ENCODE measurements around the gene SSR1.
"Not testable (repeated sequence)": the region's sequence is repeated elsewhere in the genome, so short reads cannot be mapped to it uniquely, and the experiment has no call there.

SSR1 gene

DNA sequence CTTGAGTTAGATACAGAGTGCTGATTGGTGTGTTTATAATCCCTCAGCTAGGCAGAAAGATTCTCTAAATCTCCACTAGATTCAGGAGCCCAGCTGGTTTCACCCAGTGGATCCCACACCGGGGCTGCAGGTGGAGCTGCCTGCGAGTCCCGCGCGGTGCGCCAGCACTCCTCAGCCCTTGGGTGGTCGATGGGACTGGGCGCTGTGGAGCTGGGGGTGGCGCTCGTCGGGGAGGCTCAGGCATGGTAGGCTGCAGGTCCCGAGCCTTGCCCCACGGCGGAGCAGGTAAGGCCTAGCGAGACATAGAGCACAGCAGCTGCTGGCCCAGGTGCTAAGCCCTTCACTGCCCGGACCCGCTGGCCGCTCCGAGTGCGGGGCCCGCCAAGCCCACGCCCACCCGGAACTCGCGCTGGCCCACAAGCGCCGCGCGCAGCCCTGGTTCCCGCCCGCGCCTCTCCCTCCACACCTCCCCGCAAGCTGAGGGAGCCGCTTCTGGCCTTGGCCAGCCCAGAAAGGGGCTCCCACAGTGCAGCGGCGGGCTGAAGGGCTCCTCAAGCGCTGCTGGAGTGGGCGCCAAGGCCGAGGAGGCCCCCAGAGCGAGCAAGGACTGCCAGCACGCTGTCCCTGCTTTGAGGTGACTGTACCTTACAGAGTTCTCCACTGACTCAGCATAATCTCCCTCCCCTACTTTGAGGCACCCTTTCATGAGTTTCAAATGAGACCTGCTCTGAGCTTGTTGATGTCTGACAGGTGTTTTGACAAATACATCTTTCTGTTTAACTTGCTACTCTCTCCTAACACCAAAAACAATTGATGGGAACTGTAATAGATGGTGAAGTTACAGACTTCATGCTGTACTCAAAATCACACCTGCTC, 3.9 kb upstream of the SSR1 start:
- no peak for DNase-seq

DNA sequence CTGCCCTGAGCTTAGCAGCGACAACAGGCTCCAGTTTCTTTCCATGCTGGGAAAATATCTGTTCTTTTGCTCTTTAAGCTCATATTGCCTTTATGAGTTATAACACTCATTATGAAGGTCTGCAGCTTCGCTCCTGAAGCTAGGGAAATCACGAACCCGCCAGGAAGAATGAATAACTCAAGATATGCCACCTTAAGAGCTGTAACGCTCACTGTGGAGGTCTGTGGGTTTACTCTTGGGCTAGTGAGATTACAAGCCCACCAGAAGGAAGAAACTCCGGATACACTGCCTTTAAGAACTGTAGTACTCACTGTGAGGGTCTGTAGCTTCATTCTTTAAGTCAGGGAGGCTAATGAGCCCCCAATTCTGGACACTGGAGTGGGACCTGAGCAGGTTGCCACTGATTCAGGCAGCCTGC, 3.0 kb upstream of the SSR1 start:
- DNase-seq: no peak

DNA sequence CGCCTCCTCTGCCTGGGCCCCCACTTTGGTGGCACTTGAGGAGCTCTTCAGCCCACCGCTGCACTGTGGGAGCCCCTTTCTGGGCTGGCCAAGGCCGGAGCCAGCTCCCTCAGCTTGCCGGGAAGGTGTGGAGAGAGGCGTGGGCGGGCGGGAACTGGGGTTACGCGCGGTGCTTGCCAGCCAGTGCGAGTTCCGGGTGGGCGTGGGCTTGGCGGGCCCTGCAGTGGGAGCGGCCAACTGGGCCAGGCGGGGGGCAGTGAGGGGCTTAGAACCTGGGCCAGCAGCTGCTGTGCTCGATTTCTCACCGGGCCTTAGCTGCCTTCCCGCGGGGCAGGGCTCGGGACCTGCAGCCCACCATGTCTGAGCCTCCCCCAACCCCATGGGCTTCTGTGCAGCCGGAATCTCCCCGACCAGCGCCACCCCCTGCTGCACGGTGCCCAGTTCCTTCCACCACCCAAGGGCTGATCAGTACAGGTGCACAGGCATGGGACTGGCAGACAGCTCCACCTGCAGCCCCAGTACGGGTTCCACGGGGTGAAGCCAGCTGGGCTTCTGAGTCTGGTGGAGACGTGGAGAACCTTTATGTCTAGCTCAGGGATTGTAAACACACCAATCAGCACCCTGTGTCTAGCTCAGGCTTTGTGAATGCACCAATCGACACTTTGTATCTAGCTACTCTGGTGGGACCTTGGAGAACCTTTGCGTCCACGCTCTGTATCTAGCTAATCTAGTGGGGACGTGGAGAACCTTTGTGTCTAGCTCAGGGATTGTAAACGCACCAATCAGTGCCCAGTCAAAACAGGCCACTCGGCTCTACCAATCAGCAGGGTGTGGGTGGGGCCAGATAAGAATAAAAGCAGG, 2.3 kb upstream of the SSR1 start:
- DNase-seq: not testable (repeated sequence)

DNA sequence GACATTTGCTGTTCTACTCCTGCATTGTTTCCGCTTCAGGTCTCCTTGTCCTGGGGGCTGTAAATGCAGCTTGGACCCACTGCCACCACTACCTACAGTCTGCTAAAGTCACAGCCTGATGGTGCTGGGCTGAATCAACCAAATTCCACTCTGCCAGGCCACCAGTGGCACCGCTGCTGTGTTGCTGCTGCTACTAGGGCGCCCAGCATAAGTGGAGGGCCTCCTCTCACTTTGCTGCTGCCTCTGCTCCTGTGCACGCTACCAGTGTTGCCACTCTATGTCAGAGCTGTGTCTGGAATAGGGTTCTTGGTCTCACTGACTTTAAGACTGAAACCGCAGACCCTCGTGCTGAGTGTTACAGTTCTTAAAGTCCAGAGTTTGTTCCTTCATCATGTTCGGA, 1.4 kb upstream of the SSR1 start:
- no peak for DNase-seq

DNA sequence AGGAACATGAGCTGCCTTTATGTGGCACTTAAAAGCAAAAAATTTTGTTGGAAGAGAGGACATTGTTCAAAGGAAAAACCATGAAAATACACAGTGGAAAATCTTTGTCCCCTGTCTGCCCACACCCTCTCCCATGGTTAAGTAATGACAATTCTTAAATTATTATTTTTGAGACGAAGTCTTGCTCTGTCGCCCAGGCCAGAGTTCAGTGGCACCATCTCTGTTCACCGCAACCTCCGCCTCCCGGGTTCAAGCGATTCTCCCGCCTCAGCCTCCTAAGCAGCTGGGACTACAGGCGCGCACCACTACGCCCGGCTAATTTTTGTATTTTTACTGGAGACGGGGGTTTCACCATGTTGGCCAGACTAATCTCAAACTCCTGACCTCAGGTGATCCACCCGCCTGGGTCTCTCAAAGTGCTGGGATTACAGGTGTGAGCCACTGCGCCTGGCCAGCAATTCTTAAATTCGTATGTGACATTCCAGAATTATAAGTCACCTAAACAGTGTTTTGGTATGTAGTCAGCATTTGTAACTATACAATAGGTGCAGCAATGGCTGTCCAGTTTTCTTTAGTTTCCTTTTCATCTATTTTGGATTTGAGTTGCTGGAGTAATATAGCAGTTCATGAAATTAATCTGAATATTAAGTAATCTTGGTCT, 636 bp upstream of the SSR1 start:
- DNase-seq: no peak

DNA sequence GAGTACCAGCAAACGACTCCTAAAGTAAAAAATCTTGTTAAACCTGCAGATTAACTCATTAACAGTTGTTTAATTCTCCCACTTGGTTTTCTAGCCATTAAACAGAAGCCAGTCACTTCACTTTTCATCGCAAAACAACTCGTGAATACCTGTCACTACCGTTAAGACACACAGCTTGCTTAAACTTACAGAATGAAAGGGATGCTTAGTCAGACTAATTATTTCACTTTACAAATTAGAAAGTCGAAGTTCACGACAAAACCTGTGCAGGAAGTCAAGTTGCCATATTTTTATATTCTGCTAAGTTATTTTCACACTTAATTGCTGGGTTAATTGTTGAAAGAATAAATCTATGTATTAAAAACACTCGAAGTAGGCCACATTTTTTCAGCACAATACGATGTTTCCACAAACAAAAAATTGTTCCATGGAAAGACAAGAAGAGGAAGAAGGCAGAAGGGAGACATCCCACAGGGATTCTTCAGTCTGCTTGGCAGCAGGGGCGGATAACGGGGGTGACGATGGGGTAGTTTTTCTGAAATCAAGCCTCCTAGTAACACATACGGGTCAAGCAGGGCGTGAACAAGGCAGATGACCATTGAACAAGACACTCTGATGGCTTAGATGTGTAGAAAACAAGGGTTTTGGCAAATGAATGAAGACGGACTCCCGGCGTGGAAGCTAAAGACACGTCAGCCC, 933 bp downstream of the SSR1 start:
- DNase-seq: no peak

DNA sequence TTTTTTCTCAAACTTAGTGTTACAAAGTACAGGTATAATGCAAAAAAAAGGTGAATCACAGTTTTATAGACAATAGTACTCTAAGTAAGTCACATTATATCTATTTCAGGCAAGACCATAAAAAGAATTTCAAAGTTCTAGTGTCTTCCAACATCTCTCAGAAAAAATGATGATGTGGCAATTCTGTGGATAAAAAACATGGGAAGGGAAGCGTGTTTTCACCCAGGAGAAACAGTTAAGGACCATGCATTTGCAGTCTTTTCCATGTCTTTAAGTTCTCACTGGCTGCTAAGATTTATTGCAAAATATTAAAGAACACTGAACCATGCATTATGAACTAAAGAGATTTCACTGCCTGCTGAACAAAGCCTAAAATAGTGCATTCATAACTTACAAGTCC, 1.8 kb downstream of the SSR1 start:
- no peak for DNase-seq

DNA sequence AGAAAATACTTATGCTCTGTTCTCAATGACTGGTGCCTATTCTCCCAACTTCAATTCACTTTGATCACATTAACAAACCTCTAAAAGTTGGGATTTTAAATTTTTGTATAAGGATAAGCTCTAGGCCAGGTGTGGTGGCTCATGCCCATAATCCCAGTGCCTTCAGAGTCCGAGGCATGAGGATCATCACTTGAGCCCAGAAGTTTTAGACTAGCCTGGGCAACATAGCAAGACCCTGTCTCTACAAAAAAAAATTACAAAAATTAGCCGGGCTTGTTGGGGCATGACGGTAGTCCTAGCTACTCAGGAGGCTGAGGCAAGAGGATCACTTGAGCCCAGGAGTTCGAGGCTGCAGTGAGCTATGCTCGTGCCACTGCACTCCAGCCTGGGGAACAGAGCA, 3.9 kb downstream of the SSR1 start:
- DNase-seq: no peak

DNA sequence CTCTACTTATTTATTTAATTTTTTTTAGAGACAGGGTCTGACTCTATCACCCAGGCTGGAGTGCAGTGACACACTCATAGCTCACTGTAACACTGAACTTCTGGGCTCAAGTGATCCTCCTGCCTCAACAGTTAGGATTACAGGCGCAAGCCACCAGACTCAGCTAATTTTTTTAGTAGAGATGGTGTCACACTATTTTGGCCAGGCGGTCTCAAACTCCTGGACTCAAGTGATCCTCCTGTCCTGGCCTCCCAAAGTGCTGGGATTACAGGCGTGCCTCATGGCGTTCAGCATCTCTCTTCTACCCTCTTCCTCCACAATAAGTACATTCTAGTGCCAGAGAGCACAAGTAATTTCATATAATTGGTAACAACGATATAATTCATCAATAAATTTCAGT, 5.5 kb downstream of the SSR1 start:
- no peak for DNase-seq

DNA sequence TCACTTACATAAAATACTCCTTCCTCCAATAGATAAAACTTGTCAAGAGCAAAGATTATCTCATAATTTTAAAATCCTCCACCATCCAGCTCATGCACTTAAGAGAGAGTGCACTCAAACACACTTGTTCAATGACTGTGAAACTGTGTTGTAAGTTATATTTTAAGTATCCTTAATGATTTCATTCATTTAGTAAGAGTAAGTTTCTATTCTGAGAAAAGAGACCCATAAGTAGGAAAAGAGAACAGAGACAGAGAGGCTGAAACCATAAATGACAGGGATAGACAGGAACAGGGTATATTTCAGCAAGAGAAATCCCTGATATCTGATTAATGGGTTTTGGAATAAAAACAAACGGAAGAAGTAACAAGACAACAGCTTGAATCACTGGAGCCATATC, 8.2 kb downstream of the SSR1 start:
- DNase-seq: no peak

DNA sequence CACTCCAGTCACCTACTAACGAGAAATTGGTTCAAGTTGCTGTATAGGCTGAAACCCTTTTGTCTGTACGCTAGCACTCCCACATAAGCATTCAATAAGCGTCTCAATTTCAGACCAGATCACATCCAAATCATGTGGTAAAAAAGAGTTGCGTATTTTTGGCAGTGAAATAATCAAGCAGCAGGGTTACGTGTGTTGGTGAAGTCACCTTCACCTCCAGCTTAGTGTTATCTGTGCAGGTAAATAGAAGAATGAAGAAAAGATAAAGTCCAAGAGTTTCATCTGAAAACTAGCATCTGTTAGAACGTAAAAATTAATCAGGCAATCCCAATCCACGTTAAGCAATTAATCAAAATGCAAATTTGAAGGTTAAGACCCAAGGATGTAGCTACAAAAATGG, 11.3 kb downstream of the SSR1 start:
- DNase-seq: no peak

DNA sequence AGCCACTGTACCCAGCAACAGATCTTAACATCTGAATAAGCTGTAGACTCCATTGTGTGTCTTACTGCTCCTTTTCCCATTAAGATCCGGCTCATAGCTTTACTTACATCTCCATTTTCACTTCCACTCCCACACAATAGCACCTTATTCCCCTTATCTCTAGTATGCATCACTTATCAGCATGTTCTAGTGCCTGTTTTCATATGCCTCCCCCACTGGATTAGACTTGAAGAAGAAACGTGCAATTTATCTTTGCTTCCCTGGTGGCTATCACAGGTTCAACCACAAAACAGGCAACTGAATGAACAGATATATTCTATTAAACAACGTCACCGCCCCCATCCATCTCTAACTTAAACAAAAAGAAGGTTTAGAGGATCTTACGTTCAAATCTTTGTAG, 12.1 kb downstream of the SSR1 start:
- no peak for DNase-seq

DNA sequence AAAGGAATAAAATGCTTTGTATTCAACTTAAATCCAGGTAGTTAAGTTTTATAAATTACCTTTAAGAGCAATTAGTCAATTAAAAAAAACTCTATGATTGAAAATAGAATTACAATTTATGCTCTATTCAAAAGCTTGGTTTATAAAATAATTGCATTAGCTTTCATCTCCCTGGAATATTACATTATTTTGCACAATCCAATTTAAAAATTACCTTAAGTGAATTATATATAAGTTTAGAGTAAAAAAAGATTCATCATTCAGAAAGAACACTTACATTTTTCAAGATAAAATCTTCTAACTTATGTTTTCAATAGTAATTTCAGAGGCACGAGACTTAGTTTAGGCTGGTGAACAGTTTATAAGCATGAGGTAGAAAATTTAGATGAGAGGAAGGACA, 14.9 kb downstream of the SSR1 start:
- no peak for DNase-seq

DNA sequence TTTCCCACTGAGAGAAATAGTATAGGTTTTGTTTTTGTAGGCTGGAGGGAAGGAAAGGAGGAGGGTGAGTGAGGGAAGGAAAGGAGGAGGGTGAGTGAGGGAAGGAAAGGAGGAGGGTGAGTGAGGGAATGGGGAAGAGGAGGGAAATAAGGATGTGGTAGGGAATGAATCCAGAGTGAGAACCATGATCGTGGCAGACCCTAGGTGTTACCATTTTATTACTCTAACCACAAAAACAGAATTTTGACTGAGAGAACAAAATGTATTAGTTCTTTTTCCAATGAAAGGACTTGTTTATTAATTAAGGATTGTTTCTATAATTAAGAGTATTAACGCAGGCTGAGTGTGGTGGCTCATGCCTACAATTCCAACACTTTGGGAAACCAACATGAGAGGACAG, 16.4 kb downstream of the SSR1 start:
- DNase-seq: no peak

DNA sequence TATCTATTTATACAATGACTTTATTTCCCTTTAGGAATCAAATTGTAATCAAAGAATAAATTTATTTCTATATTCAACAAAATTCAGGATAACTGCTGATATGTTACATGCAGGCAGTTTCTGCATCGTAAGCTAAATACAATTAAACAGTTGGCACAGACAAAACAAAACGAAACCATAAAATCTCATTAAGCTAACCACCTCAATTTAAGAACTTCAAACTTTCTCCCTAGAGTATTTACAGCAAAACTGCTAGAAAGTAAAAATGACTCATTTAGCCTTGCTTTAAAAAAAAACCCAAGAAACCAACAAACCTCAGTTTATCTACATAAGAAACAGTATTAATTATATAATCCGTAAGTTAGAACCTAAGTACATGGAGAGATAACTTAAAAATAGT, 17.1 kb downstream of the SSR1 start:
- DNase-seq: no peak

DNA sequence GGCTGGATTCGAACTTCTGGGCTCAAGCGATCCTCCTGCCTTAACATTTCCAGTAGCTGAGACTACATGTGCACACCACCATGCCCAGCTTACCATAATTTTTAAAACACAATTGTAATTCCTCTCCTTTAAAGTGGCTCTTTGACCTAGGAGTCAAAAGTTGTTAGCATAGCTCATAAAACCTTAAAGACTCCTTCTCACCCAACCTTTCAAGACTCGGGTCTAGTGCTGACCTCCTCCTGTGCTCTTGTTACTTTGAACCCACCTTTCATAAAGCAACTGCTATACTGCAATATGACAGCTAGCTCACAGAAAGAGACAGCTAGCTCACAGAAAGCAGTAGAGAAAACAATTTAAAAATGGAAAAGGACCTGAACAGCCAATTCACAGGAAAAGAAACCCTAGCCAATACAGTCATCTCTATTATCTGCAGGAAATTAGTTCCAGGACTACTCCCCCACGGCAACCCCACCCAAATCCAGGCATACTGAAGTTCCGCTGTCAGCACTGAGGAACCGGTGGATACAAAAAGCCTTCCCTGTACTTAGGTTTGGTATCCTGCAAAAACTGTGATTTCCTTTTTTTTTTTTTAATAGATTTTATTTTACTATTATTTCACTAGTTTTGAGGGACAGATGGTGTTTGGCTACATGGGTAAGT, 20.3 kb downstream of the SSR1 start:
- DNase-seq: no peak

DNA sequence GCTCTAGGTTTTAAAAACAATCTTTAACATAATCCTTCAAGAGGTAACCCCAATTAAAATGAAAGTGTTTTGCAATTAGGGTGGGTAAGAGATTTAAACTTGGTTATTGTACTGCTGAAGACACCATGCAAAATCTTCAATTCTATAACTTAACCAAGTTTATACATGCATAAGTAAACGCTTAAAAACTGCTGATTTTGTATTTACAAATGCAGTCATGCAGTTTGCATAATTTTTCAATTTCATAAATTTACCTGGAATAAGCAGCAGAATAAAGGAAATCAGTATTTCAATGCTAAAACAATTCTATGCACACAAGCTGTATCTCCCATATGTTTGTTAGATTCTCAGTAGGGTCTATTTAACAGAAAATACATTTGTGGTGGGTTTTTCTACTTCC, 22.9 kb downstream of the SSR1 start:
- no peak for DNase-seq

DNA sequence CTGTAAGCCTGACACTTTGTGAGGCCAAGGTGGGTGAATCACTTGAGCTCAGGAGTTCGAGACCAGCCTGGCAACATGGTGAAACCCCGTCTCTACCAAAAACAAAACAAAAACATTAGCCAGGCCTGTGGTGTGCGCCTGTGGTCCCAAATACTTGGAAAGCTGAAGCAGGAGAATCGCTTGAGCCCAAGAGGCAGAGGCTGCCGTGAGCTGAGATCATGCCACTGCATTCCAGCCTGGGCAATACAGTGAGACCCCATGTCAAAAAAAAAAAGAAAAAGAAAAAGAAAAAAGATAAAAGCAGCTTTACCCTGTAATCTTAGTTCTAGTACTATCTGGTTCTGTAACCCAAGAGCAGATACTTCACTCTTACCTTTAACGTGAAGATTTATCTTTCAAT, 27.6 kb downstream of the SSR1 start:
- no peak for DNase-seq

DNA sequence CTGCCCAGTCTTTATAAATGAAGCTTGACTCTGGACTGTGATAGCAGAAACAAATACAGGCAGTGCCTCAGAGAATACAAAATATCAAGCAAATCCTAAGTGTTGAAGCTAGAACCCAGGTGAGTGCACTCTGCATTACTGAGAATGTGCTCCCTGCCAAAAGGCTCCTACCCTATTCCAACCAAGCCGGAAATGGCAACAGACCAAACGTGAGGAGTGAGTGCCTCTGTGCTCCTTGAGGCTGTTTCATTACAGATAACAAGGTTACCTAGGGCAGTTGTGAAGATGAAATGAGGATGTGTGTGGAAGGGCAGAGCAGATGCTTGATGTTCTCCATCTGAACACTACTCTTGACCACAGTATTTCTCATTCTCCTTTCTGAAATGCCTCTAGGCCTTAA, 29.3 kb downstream of the SSR1 start:
- DNase-seq: no peak

DNA sequence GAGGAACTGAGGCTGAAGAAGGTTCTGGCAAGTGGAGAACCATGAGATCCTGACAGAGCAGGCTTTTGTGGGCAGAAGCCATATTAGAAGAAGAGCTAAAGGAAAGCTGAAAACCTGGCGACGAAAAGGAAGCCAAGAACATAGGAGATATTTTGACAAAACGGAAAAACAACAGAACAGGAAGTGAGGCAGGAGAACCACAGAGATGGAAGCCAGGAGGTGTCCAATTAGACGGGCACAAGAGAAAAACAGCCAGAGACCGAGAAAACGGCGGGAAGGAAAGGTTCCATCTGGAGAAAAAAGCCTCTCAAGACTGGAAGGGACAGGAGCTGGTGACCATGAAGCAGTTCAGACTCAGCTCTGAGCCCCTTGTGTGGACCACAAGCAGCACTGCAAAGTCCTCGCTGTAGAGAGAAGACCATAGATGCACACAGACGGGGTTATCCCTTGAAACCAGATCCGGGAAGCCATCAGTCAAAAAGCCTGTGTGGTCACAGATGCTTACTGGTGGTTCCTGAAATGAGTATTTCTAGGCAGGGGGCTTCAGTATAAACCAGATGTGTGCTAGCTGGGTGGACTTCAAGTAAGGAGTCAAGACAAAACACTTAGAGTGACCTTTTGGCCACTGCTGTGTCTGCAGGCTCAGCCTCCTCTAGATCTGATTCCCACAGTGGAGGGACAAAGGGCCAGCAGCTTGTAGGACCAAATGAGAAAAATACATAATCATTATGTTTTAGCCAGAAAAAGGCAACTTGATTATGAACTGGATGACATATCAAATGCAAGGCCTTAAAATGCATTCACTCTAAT, 30.7 kb downstream of the SSR1 start:
- no peak for DNase-seq

DNA sequence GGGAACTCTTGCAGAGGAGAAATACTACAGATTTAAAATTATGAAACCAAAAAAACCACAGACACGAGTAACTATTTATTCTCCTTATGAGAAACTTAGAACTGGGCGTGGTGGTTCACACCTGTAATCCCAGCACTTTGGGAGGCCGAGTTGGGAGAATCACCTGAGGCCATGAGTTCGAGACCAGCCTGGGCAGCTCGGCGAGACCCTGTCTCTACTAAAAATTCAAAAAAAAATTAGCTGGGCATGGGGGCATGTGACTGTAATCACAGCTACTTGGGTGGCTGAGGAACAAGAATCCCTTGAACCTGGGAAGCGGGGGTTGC, 36.8 kb downstream of the SSR1 start:
- DNase-seq: no peak

DNA sequence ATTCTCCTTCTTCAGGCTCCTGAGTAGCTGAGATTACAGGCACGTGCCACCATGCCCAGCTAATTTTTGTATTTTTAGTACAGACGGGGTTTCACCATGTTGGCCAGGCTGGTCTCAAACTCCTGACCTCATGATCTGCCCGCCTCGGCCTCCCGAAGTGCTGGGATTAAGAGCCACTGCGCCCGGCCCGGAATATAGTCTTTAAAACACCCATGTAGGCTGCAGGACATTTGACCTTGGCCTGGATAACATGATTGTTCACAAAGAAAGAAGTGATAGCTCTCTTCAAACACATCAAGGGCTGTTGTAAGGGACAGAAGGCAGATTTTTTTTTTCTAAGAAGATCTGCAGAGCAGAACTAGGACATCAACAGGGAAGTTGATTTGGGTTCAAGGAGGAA, 38.5 kb downstream of the SSR1 start:
- DNase-seq: not testable (repeated sequence)

Data from activated naive CD4-positive, alpha-beta T cell treated with Interleukin-2 at 50 U/mL for 16 hours (primary cell).